ENCODE data around the gene PLEKHH2.

PLEKHH2 gene

DNA sequence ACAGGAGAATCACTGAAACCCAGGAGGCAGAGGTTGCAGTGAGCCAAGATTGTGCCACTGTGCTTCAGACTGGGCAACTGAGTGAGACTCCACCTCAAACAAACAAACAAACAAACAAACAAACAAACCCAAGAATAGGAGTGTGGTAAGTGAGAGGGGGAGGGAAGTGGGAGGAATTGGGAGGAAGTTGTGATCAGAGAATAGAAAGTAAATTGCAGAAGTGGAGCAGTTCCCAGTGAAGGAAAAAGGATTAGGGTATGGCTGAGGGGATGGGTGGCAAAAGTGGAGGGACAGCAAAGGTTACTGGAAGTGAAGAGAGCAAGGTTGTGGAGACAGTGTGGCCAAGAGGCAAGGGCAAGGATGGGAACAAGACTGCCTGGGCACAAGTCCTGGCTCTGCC lies 80.3 kb downstream of the PLEKHH2 start:
- no peak for DNase-seq (ENCODE audit: low read depth)

DNA sequence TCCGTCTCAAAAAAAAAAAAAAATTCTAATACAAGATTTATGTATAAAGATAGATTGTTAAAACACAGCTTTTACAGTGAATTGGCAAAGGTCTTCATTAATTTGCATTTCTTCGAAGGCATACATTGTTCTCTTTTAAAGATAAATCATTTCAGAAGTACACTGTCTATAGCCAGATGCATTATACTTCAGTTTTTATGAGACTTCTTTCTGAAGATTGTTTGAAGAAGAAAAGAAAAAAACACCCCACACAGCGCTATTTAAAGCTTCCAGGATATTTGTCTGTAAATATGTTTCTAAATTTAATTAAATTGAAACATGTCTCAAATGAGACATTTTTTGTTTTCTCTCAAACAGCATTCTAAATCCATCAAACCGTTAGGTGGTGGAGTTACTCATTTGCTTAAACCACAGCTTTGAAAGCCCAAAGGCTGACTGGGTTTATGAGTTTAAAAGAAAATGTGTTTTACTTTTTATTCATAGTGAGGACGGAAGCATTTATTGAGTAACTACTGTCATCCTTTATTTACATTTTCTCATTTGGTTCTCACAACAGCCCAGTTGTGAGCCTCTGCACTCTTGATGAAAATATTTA lies 81.6 kb downstream of the PLEKHH2 start:
- DNase-seq (ENCODE audit: low read depth), result no peak

DNA sequence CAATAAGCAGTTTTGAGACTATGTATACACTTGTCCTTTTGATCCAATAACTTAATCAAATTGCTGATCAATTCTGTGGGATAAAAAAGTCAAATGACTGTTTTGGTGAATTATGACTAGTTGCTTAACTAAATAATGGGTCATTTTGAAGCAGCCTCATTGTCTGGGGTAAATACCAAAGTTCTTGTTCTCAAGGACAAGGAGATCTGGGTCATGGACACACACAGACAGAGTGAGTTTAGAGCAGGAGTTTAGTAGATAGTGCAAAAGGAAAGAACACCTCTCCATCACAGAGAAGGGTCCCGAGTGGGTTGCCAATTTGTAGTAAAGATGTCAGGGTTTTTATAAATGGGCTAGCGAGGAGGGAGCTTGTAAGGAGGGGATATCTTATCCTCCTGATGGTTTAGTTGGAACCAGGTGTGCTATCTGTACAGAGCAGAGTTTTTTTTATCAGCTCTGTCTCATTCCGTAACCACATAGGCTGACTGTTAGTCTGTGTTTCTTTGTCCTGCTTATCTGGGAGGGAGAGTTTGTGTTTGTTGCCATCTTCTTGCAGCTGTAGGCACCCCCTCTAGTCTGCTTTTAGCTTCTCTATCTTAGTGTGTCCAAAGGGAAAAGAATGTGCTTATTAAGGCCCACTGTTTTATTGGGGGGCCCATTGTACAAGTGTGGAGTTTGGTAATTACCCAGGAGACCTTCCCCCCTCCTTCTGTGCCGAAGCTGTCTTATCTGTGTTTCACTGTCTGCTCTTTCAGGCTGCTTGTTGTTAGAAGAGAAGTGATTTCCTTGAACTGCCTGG lies 87.9 kb downstream of the PLEKHH2 start:
- peak; percentile 68 for DNase-seq (ENCODE audit: low read depth)

DNA sequence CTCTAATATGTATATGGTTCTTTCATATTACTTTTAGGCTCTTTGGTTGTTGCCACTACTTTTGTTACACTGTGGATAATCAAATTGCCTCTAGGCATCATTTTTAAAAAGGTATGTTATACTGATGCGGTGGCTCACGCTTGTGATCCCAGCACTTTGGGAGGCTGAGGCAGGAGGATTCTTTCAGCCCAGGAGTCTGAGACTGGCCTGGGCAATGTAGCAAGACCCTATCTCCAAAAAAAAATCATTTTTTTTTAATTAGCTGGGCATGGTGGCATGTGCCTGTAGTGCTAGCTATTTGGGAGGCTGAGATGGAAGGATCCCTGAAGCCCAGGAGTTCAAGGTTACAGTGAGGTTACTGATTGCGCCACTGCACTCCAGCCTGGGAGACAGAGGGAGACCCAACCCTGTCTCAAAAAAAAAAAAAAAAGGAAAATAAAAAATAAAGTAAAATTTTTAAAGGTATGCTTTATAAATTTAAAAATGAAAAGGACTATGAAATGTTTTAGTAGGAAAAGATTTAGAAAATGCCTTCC lies 88.7 kb downstream of the PLEKHH2 start:
- no peak for DNase-seq (ENCODE audit: low read depth)

DNA sequence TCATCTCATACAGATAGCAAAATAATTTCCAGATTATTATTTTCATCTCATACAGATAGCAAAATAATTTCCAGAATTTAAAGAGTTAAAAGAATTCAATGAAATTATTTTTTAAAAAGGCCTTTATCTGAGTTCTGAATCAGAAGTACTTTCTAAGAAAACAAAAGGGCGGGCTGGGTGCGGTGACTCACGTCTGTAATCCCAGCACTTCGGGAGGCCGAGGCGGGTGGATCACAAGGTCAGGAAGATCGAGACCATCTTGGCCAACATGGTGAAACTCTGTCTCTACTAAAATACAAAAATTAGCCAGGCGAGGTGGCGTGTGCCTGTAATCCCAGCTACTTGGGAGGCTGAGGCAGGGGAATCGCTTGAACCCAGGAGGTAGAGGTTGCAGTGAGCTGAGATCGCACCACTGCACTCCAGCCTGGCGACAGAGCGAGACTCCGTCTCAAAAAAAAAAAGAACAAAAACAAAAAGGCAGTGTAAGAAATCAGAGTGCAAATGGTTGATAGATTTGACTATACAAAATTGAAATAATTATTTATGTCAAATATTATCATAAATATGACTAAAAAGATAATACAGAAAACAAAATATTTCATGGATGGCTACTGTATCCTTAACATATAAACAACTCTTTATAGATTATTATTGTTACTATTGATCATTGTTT lies 90.0 kb downstream of the PLEKHH2 start:
- DNase-seq (ENCODE audit: low read depth), result peak; percentile 79

DNA sequence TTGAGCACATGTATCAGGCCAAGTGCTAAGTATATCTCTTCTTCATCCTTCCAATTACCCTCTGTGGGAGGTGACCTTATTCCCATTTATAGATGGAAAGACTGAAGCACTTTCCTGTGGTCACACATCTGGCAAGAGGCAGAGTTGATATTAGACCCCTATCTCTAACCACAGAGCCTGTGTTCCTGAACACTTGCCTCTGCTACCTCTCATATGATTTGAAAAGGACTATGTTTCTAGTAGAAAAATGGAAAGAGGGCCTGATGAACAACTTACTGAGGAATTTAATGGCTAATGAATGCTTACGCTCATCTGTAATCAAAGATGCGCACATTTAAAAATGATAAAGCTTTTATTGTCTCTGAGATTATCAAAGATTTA lies 90.6 kb downstream of the PLEKHH2 start:
- no peak for DNase-seq (ENCODE audit: low read depth)

DNA sequence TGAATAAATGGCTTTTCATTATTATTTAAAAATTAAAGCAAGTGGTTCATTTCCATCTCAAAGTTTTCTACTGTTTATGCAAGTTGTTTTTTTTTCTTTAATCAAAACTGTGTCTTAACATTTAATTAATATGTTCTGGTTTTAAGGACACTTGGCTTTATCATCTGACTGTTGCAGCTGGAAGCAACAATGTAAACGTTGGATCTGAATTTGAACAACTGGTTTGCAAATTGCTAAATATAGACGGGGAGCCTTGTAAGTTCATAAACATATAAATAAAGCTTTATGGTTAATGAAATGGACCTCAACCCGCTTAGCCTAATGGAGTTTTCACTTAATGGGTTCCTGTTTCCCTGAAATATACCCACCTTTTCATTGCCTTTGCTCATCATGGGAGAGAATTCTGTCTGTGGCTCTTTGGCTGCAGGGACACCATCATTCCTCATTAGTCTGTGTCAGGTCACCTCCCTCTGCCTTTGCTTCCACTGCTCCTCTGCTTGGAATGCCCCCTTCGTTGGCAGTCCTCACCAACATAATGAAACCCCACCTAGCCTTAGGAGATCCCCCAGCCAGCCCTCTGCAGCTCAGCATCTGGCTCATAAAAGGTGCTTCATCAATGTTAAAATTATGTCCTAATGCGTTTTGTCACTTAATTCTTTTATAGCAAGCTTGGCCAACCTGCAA lies 92.6 kb downstream of the PLEKHH2 start:
- no peak for DNase-seq (ENCODE audit: low read depth)

DNA sequence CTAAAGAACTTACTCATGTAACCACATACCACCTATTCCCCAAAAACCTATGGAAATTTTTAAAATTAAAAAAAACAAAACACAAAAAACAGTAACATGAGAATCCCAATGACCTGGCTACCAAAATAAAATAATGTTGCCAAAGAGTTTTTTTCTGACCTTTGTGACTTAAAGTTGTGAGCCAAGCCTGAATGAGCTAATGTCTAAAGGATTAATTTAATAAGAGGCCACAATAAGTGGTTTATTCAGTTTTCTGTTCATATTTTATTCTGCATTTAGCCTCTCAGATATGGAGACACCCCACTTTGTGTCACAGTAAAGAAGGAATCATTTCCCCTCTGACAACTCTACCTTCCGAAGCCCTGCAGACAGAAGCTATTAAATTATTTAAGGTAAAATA lies 94.2 kb downstream of the PLEKHH2 start:
- no peak for DNase-seq (ENCODE audit: low read depth)

DNA sequence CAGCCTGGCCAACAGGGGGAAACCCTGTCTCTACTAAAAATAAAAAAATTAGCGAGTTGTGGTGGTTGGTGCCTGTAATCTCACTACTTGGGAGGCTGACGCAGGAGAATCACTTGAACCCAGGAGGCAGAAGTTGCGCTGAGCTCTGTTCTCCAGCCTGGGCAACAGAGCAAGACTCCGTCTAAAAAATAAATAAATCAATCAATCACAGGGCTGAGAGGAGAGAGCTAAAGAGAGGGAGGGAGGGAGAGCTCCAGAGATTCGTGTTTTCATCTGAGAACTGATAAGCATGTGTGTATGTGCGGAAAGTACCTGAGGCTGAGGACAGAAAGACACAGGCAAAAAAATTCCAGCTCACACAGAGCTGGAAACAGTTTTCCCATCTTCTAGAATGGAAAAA lies 99.6 kb downstream of the PLEKHH2 start:
- peak; percentile 8 for DNase-seq (ENCODE audit: low read depth)

DNA sequence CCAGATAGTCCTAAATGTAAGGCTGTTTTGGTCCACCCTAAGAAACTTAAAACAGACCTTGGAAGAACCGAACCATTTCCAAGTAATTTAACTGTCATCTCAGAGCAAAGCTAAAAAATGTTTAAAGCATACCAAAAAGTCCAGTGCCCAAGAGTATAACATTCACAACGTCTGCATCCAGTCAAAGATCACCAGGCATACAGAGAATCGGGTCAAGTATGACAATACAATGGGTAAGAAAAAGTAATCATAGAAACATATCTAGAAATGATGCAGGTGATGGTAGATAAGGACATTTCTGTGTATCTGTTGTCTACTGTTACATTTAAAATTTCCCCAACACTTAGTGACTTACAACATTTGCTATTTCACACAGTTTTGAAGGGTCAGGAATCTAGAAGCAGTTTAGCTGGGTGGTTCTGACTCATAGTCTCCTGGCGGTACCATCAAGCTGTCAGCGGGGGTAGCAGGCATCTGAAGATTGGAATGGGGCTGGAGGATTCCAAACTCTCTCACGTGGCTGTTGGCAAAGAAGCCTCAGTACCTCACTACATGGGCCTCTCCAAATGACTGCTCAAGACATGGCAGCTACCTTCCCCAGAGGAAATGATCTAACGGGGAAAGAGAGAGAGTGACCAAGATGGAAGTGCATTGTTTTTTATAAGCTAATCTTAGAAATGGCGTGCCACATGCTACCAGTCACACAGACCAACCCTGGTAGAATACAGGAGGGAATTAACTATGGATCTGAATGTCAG lies 100.2 kb downstream of the PLEKHH2 start:
- DNase-seq (ENCODE audit: low read depth), result peak; percentile 97

DNA sequence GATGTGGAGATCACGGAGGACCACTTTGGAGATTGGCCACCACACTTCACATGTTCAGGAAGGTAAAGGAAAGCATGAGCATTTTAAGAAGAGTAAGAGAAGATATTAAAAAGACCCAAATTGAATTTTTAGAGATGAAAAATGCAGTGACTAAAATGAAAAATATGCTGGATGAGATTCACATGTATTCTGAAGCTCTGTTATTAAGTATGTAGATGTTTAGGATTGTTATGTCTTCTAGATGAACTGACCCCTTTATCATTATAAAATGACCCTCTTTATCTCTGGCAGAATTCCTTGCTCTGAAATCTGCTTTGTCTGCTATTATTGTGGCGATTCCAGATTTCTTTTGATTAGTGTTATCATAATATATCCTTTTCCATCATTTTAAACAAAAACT lies 100.8 kb downstream of the PLEKHH2 start:
- DNase-seq (ENCODE audit: low read depth), result peak; percentile 5

DNA sequence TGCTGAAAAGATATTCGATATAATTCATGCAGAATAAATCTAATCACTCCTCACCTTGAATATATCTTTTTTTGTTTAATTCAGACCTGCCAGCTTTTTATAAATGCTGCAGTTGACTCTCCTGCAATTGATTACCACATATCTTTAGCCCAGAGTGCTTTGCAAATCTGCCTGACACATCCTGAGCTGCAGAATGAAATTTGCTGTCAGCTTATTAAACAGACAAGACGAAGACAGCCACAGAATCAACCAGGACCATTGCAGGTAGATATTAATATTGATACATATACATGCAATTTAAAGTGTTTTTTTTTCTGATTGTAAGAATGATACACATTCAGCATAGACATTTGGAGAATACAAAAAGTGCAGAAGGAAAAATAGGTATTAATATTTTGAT lies 101.2 kb downstream of the PLEKHH2 start:
- no peak for DNase-seq (ENCODE audit: low read depth)

DNA sequence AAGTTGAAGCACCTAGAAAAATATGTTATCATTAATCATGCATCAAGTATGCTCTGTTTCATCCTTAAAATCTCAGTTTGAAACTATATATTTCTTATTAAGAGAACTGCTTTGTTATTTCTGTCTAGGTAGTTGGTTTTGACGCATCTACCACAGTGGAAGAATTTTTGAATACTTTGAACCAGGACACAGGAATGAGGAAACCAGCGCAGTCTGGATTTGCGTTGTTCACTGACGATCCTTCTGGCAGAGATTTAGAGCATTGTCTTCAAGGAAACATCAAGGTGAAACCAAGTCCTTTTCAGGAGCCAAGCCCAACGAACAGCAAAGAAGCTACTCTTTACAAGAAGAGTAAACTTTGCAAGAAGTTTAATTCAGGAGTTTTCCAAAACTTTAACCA lies 106.6 kb downstream of the PLEKHH2 start:
- peak; percentile 37 for DNase-seq (ENCODE audit: low read depth)

DNA sequence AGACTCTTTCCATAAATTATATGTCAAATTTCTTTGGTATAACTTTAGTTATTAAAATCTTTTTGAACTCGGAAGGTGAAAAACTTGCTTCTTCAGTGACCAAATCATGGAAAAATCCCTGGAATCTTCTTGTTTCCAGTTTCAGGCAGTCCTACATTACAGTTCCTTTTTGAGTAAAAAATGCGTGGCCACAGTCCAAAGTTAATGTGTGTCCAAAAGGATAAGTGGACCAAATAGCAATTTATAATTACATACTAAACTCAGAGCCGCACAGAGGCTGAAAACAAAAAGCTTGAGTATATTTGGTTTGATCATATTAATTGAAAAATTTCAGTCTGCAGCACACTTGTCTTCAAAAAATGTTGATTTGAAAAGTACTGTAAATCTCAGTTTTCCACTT lies 108.4 kb downstream of the PLEKHH2 start:
- DNase-seq (ENCODE audit: low read depth), result peak; percentile 60

DNA sequence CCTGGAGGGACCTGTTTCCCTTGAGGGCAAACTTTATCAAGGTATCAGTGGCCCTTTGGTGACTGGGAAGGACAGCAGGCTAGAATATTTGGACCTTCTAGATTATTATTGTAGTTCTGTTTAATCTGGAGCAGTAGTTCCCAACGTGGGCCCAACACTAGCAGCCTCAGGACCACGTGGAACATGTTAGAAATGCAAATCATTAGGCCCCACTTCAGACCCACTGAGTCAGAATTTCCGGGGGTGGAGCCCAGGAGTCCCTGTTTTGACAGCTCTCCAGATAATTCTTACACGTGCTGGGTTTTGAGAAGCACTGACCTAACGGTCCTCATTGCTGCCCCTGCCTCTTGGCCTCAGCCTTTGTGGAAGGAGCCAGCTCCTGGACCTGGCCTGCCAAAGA lies 111.3 kb downstream of the PLEKHH2 start:
- no peak for DNase-seq (ENCODE audit: low read depth)

DNA sequence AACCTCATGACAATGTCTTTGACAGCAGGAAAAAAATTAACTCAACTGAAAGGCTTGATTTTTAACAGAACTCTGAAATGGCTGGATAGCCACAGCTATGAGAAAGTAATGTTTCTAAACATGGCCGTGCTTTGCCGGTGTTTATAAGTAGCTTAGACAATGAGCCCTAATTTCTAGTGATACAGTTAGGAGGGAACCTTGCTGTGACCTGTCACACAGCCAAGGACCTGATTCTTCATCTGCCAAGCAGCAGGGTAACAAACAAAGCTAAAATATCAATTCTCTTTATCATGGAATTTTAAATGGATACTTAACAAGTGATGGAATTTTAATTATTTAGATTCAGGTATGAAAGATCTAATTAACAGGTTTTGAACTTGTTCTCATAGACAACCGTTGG lies 112.5 kb downstream of the PLEKHH2 start:
- no peak for DNase-seq (ENCODE audit: low read depth)

DNA sequence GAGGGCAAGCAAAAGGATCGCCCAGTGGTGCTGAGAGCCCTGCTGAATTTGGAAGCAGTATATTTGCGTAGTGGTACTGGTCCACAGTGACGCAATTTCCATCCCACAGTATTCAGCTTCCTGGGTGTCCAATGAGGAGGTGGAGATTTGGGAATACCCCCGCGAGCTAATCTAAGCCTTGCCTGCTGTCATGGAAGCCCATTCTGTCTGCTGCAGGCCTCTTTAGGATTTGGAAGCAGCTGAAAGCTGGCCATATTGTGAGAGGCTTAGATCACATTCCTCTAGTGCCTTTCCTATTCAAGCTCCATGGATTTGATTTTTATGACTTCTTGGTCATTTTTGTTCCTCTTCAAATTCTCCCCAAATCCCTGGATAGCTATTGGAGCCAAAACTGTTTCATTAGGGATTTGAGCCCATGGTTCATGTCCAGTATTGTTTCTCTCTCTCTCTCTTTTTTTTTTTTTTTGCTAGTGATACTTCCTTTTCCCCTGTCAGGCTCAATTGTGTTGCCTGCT lies 114.5 kb downstream of the PLEKHH2 start:
- DNase-seq (ENCODE audit: low read depth), result no peak

DNA sequence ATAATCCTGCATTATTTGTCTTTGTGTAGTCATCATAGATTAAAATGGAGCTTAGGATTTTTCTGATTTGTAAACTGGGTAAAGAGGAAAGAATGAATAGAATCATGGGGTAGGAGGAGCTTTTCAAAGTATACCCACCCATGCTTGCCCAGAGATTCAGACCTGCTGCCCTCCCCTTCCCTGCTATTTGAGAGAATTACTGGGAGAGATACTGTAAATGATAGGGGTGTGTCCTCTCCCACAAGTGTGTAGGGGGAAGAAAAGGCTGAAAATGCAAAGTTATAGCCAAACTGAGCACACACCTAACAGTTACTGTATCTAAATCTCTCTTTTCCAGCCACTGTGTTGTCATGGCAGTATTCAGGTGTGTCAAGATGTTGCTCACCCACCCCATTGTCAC lies 115.2 kb downstream of the PLEKHH2 start:
- no peak for DNase-seq (ENCODE audit: low read depth)

DNA sequence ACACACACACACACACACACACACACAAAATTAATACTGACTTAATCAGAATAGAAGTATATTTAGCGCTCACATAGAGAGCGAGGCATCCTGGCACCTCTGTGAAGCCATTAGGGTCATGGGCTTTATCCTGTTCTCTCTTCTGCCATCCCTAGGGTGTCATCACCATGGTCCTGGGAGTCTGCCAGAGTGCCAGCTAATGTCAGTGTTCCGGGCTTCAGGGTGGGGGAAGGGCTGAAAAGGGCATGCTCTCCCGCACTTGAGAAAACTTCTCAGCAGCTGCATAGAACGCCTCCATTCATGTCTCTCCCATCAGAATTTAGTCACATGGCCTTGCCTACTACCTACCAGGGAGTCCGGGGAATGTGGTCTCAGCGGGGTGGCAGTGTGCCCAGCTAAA lies 117.1 kb downstream of the PLEKHH2 start:
- no peak for DNase-seq (ENCODE audit: low read depth)

DNA sequence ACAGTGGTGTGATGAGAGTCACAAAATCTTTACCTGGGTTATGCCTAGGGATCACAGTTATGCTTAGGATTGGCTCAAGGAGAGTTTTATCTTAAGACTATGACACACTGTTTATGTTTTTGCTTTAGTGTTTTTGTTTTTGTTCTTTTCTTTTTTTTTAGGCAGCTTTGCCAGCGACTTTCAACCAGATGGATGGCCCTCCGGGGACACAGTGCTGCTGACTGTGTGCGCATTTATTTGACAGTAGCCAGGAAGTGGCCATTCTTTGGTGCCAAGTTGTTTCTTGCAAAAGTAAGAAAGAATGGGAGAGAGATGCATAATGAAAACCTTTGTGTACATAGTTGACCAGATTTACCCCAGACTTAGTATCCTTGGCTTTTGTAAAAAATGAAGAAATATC lies 121.7 kb downstream of the PLEKHH2 start:
- no peak for DNase-seq (ENCODE audit: low read depth)

DNA sequence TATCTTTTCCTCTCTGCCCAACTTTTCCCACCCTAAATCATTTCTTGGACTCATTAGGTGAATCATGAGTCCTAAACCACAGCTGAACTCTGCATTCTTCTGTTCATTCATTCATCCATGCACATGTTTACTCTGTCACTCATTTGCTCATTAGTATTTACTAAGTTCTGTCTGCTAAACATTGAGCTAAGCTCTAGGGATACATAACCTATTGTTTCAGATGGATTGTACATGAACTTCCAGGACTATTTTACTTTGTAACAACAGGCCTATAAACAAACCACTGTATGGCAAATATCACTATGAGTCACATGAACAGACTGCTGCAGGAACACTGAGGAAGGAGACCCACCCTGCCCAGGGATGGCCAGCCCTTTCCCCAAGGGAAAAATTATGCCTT lies 122.1 kb downstream of the PLEKHH2 start:
- peak; percentile 94 for DNase-seq (ENCODE audit: low read depth)

DNA sequence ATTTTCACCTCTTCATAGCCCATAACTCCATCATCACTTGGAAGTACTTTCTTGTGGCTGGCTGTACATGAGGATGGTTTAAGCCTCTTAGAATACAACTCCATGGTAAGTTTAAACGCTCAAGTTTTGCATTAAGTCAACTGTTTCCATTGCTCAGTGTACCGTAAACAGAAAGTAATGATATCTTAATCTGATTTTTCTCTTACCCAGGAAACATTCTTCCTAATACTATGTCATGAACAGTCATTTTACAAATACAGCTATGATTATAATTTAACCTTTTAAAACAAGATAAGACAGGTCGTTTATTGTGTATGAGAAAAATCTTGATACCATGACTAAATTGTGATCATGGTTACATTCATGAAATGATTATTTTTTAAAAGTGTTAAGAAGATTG lies 125.2 kb downstream of the PLEKHH2 start:
- peak; percentile 13 for DNase-seq (ENCODE audit: low read depth)
